WERI-Rb-1 (cell line): Measurements from ENCODE around the gene USP2.

Experiments used
- DNase-seq: peaks from one replicate; pipeline ENCODE4 v3.0.0-alpha.2; 2020
- H3K27ac ChIP-seq: fragments of 250-450 bp; sonication (Bioruptor Pico); 2 replicates; pipeline ENCODE4 v1.5.1; 2020; ENCODE audit warnings: mild to moderate bottlenecking, moderate library complexity
- H3K27me3 ChIP-seq: fragments of 250-450 bp; sonication (Bioruptor Pico); 2 replicates; pipeline ENCODE4 v1.5.1; 2021; ENCODE audit warnings: mild to moderate bottlenecking, low read depth, moderate library complexity; ENCODE audit not compliant: insufficient read depth, severe bottlenecking
- H3K36me3 ChIP-seq: fragments of 250-450 bp; sonication (Bioruptor Pico); 2 replicates; pipeline ENCODE4 v1.5.1; 2020; ENCODE audit warnings: mild to moderate bottlenecking, moderate library complexity
- H3K4me3 ChIP-seq: 2 replicates; pipeline ENCODE4 v1.5.1; 2011; ENCODE audit warnings: low read depth, mild to moderate bottlenecking, control low read depth, low read length
- H3K9me3 ChIP-seq: fragments of 250-450 bp; sonication (Bioruptor Pico); 2 replicates; pipeline ENCODE4 v1.5.1; 2021; ENCODE audit warnings: mild to moderate bottlenecking, moderate library complexity; ENCODE audit not compliant: severe bottlenecking
- CTCF ChIP-seq: IDR thresholded peaks from 2 replicates; pipeline ENCODE4 v1.5.1; 2011; ENCODE audit warnings: low read depth, mild to moderate bottlenecking, control low read depth, inconsistent platforms, low read length

Gene USP2

GRCh38 chr11:119320240-119320775 lies 61.2 kb downstream of the USP2 start:
- H3K27ac ChIP-seq, result no peak overlapping the region; the same call in 1 of the 2 replicates
- no peak for DNase-seq
- no peak overlapping the region for H3K4me3 ChIP-seq

GRCh38 chr11:119319700-119320239 lies 61.7 kb downstream of the USP2 start:
- H3K4me3 ChIP-seq, result no peak overlapping the region

More at GRCh38 chr11:119320240-119320775, 61.2 kb downstream of the USP2 start:
- no peak for TF ChIP-seq CTCF
- H3K36me3 ChIP-seq, result no peaks in the 10 kb centered on the region
- H3K9me3 ChIP-seq, result no peaks in the 10 kb centered on the region
- H3K27me3 ChIP-seq, result peaks cover 13% of the 10 kb centered on the region

GRCh38 chr11:119319136-119319699 lies 62.3 kb downstream of the USP2 start:
- Histone ChIP-seq H3K4me3 (no peak overlapping the region), H3K9me3 (no peaks in the 10 kb centered on the region), H3K27me3 (peaks cover 13% of the 10 kb centered on the region), H3K36me3 (no peaks in the 10 kb centered on the region), H3K27ac (no peak overlapping the region; the same call in 1 of the 2 replicates)
- no peak for DNase-seq
- no peak for TF ChIP-seq CTCF

More at GRCh38 chr11:119319700-119320239, 61.7 kb downstream of the USP2 start:
- no peaks in the 10 kb centered on the region for H3K9me3 ChIP-seq
- no peak overlapping the region for H3K27ac ChIP-seq
- H3K36me3 ChIP-seq, result no peaks in the 10 kb centered on the region
- H3K27me3 ChIP-seq, result peaks cover 13% of the 10 kb centered on the region
- no peak for DNase-seq
- no peak for TF ChIP-seq CTCF

DNA sequence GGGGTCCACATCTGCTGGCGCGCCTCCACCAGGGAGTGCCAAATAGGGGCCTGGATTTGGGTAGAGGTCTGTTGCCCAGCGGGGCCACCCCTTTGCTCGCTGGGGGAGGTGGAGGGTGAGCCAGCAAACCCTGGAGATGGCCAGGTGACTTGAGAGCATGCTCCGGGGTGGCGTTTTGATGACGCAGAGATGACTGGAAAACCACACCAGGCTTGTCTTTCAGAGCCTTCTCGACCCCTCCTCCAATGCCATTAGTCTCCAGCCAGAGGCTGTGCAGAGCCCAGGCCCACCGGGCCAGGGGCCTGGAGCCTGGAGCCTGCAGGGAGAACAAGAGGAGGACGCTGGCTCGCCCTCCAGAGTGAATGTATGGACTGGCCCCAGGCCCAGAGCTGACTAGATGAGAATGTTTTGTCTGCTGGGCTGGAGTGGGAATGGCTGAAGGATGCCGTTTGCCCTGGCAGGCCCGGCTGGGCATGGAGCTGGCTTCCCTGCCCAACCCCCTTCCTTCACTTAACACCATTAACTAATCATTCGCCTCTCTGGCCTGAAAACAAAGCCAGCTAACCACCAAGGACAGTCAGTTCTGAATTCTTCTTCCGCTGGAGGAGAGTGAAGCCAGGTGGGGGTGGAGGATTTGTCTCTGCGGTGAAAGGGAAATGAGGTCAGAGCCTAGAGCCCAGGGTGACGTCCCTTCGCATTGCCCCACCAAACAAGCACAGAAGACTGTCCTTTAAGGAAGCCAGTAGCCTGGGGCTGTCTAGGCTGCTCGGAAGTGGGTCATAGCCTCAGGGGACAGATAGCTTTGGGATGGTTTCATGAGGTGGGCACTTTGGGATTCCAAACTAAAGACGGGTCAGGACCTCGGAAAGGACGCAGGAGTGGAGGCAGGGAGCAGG lies 63.0 kb downstream of the USP2 start:
- no peak for DNase-seq
- Histone ChIP-seq H3K9me3 (no peaks in the 10 kb centered on the region), H3K27ac (no peak overlapping the region; the same call in 1 of the 2 replicates), H3K27me3 (peaks cover 13% of the 10 kb centered on the region), H3K4me3 (no peak overlapping the region), H3K36me3 (no peaks in the 10 kb centered on the region)
- TF ChIP-seq CTCF, result no peak

GRCh38 chr11:119317592-119318239 lies 63.8 kb downstream of the USP2 start:
- no peak for TF ChIP-seq CTCF
- Histone ChIP-seq H3K27me3 (peaks cover 13% of the 10 kb centered on the region), H3K4me3 (peak overlapping the region; percentile 32), H3K36me3 (no peaks in the 10 kb centered on the region), H3K27ac (no peak overlapping the region), H3K9me3 (no peaks in the 10 kb centered on the region)
- no peak for DNase-seq
